Measurements from ENCODE around the gene CAMKV. TPM values are rescaled to one million over a fixed set of nuclear protein-coding genes. Genes with fewer than 3 reads are reported as not detected.

CAMKV gene
- total RNA-seq, 1 donor from 2014 or later: 0.45 TPM

DNA sequence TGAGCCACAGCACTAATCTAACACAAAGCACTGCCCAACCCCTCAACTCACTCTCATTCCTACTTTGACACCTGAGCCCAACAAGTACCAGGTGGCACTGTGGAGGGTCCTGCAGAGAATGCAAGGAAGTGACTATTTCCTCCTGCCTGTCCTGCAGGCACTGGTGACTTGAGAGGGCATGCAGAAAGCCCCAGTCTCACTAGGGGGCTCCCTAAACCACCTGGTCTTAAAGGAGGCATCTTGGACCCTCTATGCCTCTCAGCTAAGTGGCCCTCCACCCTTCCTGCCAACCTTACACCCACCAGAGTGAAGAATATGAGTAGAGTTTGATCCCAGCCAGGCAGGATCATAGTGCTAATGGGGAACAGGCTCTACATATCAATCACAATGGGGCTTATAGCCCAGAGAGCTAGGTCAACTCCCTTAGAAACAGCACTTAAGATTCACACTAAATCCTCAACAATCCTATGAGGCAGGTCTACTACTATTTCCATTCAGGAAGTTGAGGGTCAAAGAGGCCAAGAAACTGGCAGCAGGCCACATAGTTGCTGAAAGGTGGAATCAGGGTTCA is 28.5 kb downstream of the CAMKV start:
- no peaks in the 10 kb centered on the region for H3K27me3 Mint-ChIP-seq (ENCODE audit: low read depth, unreplicated experiment)
- no peak overlapping the region for H3K9ac ChIP-seq (ENCODE audit: low read length)
- peaks cover 8% of the 10 kb centered on the region for H3K4me1 ChIP-seq (ENCODE audit: insufficient read depth, low read length)
- no peak overlapping the region for H3K27ac Mint-ChIP-seq (ENCODE audit: unreplicated experiment)
- peaks cover 9% of the 10 kb centered on the region for H3K36me3 Mint-ChIP-seq (ENCODE audit: low read depth, unreplicated experiment)
- H3K4me3 ChIP-seq (ENCODE audit: insufficient read depth, low read depth, low read length): no peak overlapping the region
- H3K9me3 Mint-ChIP-seq (ENCODE audit: unreplicated experiment): peaks cover 3% of the 10 kb centered on the region
- no peaks in the 10 kb centered on the region for H3K79me2 ChIP-seq (ENCODE audit: insufficient read depth, low read length)
- H3K27ac ChIP-seq (ENCODE audit: low read depth, low read length): no peak overlapping the region
- H3K36me3 ChIP-seq (ENCODE audit: insufficient read depth, low read length): peaks cover 4% of the 10 kb centered on the region
- H3K27me3 ChIP-seq (ENCODE audit: insufficient read depth, low read length): no peaks in the 10 kb centered on the region
- no peak overlapping the region for H2AFZ ChIP-seq (ENCODE audit: low read depth, low read length)
- H3K4me1 Mint-ChIP-seq (ENCODE audit: low read depth, unreplicated experiment): peaks cover 3% of the 10 kb centered on the region
- no peak overlapping the region for H3K4me2 ChIP-seq (ENCODE audit: low read length)
- FAIRE-seq (no peak), DNase-seq (ENCODE audit: low read depth) (no peak)
- H3K4me3 Mint-ChIP-seq (ENCODE audit: unreplicated experiment): no peak overlapping the region
- H4K20me1 ChIP-seq (ENCODE audit: insufficient read depth, low read length): no peaks in the 10 kb centered on the region
- TF ChIP-seq, protein P1, sequence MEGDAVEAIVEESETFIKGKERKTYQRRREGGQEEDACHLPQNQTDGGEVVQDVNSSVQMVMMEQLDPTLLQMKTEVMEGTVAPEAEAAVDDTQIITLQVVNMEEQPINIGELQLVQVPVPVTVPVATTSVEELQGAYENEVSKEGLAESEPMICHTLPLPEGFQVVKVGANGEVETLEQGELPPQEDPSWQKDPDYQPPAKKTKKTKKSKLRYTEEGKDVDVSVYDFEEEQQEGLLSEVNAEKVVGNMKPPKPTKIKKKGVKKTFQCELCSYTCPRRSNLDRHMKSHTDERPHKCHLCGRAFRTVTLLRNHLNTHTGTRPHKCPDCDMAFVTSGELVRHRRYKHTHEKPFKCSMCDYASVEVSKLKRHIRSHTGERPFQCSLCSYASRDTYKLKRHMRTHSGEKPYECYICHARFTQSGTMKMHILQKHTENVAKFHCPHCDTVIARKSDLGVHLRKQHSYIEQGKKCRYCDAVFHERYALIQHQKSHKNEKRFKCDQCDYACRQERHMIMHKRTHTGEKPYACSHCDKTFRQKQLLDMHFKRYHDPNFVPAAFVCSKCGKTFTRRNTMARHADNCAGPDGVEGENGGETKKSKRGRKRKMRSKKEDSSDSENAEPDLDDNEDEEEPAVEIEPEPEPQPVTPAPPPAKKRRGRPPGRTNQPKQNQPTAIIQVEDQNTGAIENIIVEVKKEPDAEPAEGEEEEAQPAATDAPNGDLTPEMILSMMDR (IDR thresholded peaks at IDR 0.05; ENCODE audit: insufficient read depth, low read depth, low read length): peak; percentile 24
- TF ChIP-seq EZH2 (IDR thresholded peaks at IDR 0.05; ENCODE audit: insufficient read depth, low read length): no peak
- no peaks in the 10 kb centered on the region for H3K9me3 ChIP-seq (ENCODE audit: insufficient read depth, low read depth, low read length)

DNA sequence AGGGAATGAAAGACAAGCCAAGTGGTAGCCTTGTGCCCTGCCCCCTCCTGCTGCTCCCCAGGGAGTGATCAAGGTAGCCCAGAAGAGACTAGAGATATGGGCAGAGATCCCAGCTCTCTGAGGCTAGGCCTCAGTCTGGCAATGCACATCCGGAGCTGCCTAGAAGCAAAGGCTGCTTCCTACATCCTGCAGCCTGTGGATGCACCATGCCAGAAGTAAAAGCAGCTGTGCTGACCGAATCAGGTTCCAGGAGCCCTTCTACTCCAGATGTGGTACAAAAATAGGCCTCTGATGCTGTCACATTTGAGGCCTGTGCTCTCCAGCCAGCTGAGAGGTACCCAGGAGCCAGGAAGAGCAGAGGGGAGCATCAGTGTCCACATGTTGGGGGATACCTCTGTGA is 29.3 kb downstream of the CAMKV start:
- no peaks in the 10 kb centered on the region for H3K36me3 ChIP-seq (ENCODE audit: insufficient read depth, low read length)
- no peaks in the 10 kb centered on the region for H3K27me3 Mint-ChIP-seq (ENCODE audit: low read depth, unreplicated experiment)
- DNase-seq (ENCODE audit: low read depth) (no peak), FAIRE-seq (no peak)
- no peak overlapping the region for H3K27ac Mint-ChIP-seq (ENCODE audit: unreplicated experiment)
- no peak overlapping the region for H3K27ac ChIP-seq (ENCODE audit: low read depth, low read length)
- H2AFZ ChIP-seq (ENCODE audit: low read depth, low read length): no peak overlapping the region
- no peaks in the 10 kb centered on the region for H3K9me3 ChIP-seq (ENCODE audit: insufficient read depth, low read depth, low read length)
- H3K9me3 Mint-ChIP-seq (ENCODE audit: unreplicated experiment): peaks cover 3% of the 10 kb centered on the region
- no peaks in the 10 kb centered on the region for H3K27me3 ChIP-seq (ENCODE audit: insufficient read depth, low read length)
- no peak for TF ChIP-seq EZH2 (IDR thresholded peaks at IDR 0.05; ENCODE audit: insufficient read depth, low read length)
- TF ChIP-seq, protein P1 (IDR thresholded peaks at IDR 0.05; ENCODE audit: insufficient read depth, low read depth, low read length): no peak
- H3K79me2 ChIP-seq (ENCODE audit: insufficient read depth, low read length): no peaks in the 10 kb centered on the region
- peaks cover 3% of the 10 kb centered on the region for H3K4me1 Mint-ChIP-seq (ENCODE audit: low read depth, unreplicated experiment)
- H3K4me3 Mint-ChIP-seq (ENCODE audit: unreplicated experiment): no peak overlapping the region
- H3K4me1 ChIP-seq (ENCODE audit: insufficient read depth, low read length): peaks cover 8% of the 10 kb centered on the region
- no peak overlapping the region for H3K9ac ChIP-seq (ENCODE audit: low read length)
- no peak overlapping the region for H3K4me2 ChIP-seq (ENCODE audit: low read length)
- H3K4me3 ChIP-seq (ENCODE audit: insufficient read depth, low read depth, low read length): no peak overlapping the region
- H3K36me3 Mint-ChIP-seq (ENCODE audit: low read depth, unreplicated experiment): peaks cover 9% of the 10 kb centered on the region
- no peaks in the 10 kb centered on the region for H4K20me1 ChIP-seq (ENCODE audit: insufficient read depth, low read length)

DNA sequence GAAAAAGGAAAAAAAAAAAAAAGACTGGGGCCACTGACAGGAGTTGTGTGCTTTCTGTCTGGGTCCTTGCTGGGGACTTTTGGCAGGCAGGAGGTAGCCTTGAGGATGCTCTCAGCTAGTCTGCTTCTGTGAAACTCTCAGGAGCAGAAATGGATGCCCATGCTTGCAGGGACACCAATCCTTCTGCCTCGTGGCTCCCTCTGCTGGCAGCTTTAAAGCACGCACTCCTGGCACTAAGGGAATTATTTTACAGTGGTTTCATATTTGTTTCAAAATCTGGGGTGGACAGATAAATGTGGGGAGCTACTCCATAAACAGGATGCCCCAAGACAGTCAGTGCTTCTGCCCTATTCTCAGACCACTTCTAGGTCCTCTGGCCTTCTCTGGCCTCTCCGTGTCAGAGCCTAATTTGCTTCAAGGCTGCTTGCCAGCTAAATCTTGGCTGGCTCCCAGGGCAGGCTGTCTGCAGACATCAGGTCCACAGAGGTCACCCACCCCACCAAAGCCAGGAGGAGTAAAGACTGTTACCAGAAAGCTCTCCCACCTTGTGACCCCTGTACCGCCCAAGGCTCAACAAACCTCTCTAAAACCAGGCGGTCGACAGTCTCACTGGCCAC is 30.4 kb downstream of the CAMKV start:
- H3K27ac ChIP-seq (ENCODE audit: low read depth, low read length): no peak overlapping the region
- no peaks in the 10 kb centered on the region for H4K20me1 ChIP-seq (ENCODE audit: insufficient read depth, low read length)

More for the DNA sequence above, 30.4 kb downstream of the CAMKV start:
- Mint-ChIP-seq H3K27ac (ENCODE audit: unreplicated experiment) (no peak overlapping the region), H3K4me3 (ENCODE audit: unreplicated experiment) (no peak overlapping the region), H3K27me3 (ENCODE audit: low read depth, unreplicated experiment) (no peaks in the 10 kb centered on the region), H3K9me3 (ENCODE audit: unreplicated experiment) (no peaks in the 10 kb centered on the region), H3K4me1 (ENCODE audit: low read depth, unreplicated experiment) (peaks cover 3% of the 10 kb centered on the region), H3K36me3 (ENCODE audit: low read depth, unreplicated experiment) (peaks cover 6% of the 10 kb centered on the region)
- no peaks in the 10 kb centered on the region for H3K79me2 ChIP-seq (ENCODE audit: insufficient read depth, low read length)
- FAIRE-seq (peak; percentile 37), DNase-seq (ENCODE audit: low read depth) (peak; percentile 39)
- H2AFZ ChIP-seq (ENCODE audit: low read depth, low read length): no peak overlapping the region
- no peak overlapping the region for H3K4me3 ChIP-seq (ENCODE audit: insufficient read depth, low read depth, low read length)
- TF ChIP-seq, protein P1 (IDR thresholded peaks at IDR 0.05; ENCODE audit: insufficient read depth, low read depth, low read length): peak; percentile 96
- no peak for TF ChIP-seq EZH2 (IDR thresholded peaks at IDR 0.05; ENCODE audit: insufficient read depth, low read length)
- no peaks in the 10 kb centered on the region for H3K27me3 ChIP-seq (ENCODE audit: insufficient read depth, low read length)
- no peaks in the 10 kb centered on the region for H3K36me3 ChIP-seq (ENCODE audit: insufficient read depth, low read length)
- H3K9ac ChIP-seq (ENCODE audit: low read length): no peak overlapping the region
- peaks cover 8% of the 10 kb centered on the region for H3K4me1 ChIP-seq (ENCODE audit: insufficient read depth, low read length)
- no peak overlapping the region for H3K4me2 ChIP-seq (ENCODE audit: low read length)
- H3K9me3 ChIP-seq (ENCODE audit: insufficient read depth, low read depth, low read length): no peaks in the 10 kb centered on the region

All from astrocyte (in vitro differentiated cells and primary cell).